Chondrocyte (in vitro differentiated cells): ENCODE measurements around the gene DRD4. TPM values are rescaled to one million over a fixed set of nuclear protein-coding genes. Genes with fewer than 3 reads are reported as not detected.

ENCODE experiments used
- DNase-seq: peaks from one replicate; pipeline ENCODE4 v3.0.0; 2021; ENCODE audit warnings: mixed read lengths, low spot score
- H3K27ac Mint-ChIP-seq: one replicate; pipeline ENCODE4 v1.8.0; 2021; ENCODE audit warnings: mild to moderate bottlenecking, moderate library complexity, mixed read lengths; ENCODE audit not compliant: unreplicated experiment
- H3K27me3 Mint-ChIP-seq: 2 replicates; pipeline ENCODE4 v1.8.0; 2021; ENCODE audit warnings: low read depth, mixed read lengths
- H3K36me3 Mint-ChIP-seq: 2 replicates; pipeline ENCODE4 v1.8.0; 2021; ENCODE audit warnings: low read depth, mixed read lengths
- H3K4me1 Mint-ChIP-seq: 2 replicates; pipeline ENCODE4 v1.8.0; 2021; ENCODE audit warnings: low read depth, mild to moderate bottlenecking, mixed read lengths
- H3K4me3 Mint-ChIP-seq: one replicate; pipeline ENCODE4 v1.8.0; 2021; ENCODE audit warnings: mild to moderate bottlenecking, moderate library complexity, mixed read lengths; ENCODE audit not compliant: unreplicated experiment
- H3K9me3 Mint-ChIP-seq: 2 replicates; pipeline ENCODE4 v1.8.0; 2021; ENCODE audit warnings: low read depth, mixed read lengths
- CTCF ChIP-seq: fragments of 200-600 bp; sonication (generic); IDR thresholded peaks from 2 replicates; pipeline ENCODE4 v1.5.0; 2021; ENCODE audit warnings: antibody characterized with exemption, mild to moderate bottlenecking, moderate library complexity
- total RNA-seq: library from RNA; stranded (reverse); gene quantifications from 3 replicates; pipeline ENCODE4 v1.2.1, GENCODE V29; 2021

DRD4 gene
- total RNA-seq, 1 donor from 2014 or later = 0.55 TPM

GRCh38 chr11:592501-592900, 44.6 kb upstream of the DRD4 start:
- peaks cover 9% of the 10 kb centered on the region for H3K4me1 Mint-ChIP-seq
- no peak for TF ChIP-seq CTCF
- H3K4me3 Mint-ChIP-seq = no peak overlapping the region
- DNase-seq = no peak
- no peaks in the 10 kb centered on the region for H3K9me3 Mint-ChIP-seq
- H3K36me3 Mint-ChIP-seq = peaks cover 36% of the 10 kb centered on the region
- no peaks in the 10 kb centered on the region for H3K27me3 Mint-ChIP-seq
- no peak overlapping the region for H3K27ac Mint-ChIP-seq

DNA sequence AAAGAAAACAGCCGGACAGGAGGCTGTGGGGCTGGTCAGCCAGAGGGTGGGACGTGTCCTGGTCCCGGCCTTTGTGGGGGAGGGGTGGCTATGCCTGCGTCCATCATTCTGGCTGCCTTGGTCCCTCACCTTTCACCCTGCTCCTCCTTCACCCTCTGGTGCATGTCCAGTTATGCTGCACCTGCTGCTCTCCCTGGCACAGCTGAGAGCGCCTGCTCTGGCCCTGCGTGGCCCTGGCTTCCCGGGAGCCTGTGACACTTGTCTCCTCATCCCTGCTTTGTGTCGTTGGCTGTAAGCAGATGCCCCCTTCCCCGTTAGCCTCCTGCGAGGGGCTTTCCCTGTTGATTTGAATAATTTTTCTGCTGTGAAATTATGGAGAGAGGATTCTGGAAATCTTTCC, 44.2 kb upstream of the DRD4 start:
- Mint-ChIP-seq H3K4me3 (no peak overlapping the region), H3K9me3 (no peaks in the 10 kb centered on the region), H3K4me1 (peaks cover 4% of the 10 kb centered on the region), H3K36me3 (peaks cover 35% of the 10 kb centered on the region), H3K27me3 (no peaks in the 10 kb centered on the region), H3K27ac (no peak overlapping the region)
- TF ChIP-seq CTCF = no peak
- DNase-seq = no peak

DNA sequence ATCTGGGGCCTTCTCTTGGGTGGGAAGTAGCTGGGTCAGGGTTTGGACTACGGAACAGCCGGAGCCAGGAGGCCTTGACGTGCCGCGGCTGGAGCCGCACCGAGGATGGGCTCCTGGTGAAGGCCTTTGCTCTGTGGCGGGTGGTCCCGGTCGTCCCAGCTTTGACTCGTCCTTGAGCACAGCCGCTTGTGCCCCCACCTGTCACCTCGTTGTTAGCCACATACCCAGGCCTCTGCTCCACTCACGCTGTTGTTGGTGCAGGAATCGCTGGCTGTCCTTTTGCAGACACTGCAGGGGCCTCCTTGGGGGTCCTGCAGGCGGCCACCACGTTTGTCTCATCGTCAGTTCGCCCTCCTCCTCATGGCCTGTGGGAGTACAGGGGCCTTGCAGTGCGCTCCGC, 43.7 kb upstream of the DRD4 start:
- H3K27ac Mint-ChIP-seq = no peak overlapping the region
- H3K4me1 Mint-ChIP-seq = peaks cover under 1% of the 10 kb centered on the region
- no peaks in the 10 kb centered on the region for H3K9me3 Mint-ChIP-seq
- H3K4me3 Mint-ChIP-seq = no peak overlapping the region
- TF ChIP-seq CTCF = no peak
- no peak for DNase-seq
- H3K36me3 Mint-ChIP-seq = peaks cover 35% of the 10 kb centered on the region
- no peaks in the 10 kb centered on the region for H3K27me3 Mint-ChIP-seq

GRCh38 chr11:595400-595799, 41.7 kb upstream of the DRD4 start:
- no peak for TF ChIP-seq CTCF
- H3K36me3 Mint-ChIP-seq = peaks cover 31% of the 10 kb centered on the region
- DNase-seq = no peak

DNA sequence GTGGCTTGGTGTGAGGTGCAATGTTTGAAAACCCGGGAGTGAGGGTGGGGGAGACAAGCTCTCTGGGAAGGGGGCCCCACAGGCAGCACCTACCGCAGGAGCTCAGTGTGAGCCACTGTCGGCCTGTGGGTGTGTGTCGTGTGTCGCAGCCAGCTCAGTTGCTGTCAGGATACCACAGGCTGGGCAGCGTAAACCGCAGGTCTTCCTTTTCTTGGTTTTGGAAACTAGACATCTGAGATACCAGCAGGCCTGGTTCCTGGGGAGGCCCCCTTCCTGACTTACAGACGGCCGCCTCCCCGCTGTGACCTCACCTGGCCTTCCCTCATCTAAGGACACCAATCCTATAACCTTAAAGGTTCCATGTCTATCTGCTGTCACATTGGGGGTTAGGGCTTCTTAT, 40.7 kb upstream of the DRD4 start:
- no peak for DNase-seq
- Mint-ChIP-seq H3K4me1 (no peaks in the 10 kb centered on the region), H3K36me3 (peaks cover 31% of the 10 kb centered on the region), H3K27ac (no peak overlapping the region), H3K4me3 (no peak overlapping the region), H3K9me3 (no peaks in the 10 kb centered on the region), H3K27me3 (no peaks in the 10 kb centered on the region)
- TF ChIP-seq CTCF = no peak

More at GRCh38 chr11:595400-595799, 41.7 kb upstream of the DRD4 start:
- Mint-ChIP-seq H3K27ac (no peak overlapping the region), H3K9me3 (no peaks in the 10 kb centered on the region), H3K27me3 (no peaks in the 10 kb centered on the region), H3K4me1 (no peaks in the 10 kb centered on the region), H3K4me3 (no peak overlapping the region)
